ENCODE results near the gene PDCD1.

DNA sequence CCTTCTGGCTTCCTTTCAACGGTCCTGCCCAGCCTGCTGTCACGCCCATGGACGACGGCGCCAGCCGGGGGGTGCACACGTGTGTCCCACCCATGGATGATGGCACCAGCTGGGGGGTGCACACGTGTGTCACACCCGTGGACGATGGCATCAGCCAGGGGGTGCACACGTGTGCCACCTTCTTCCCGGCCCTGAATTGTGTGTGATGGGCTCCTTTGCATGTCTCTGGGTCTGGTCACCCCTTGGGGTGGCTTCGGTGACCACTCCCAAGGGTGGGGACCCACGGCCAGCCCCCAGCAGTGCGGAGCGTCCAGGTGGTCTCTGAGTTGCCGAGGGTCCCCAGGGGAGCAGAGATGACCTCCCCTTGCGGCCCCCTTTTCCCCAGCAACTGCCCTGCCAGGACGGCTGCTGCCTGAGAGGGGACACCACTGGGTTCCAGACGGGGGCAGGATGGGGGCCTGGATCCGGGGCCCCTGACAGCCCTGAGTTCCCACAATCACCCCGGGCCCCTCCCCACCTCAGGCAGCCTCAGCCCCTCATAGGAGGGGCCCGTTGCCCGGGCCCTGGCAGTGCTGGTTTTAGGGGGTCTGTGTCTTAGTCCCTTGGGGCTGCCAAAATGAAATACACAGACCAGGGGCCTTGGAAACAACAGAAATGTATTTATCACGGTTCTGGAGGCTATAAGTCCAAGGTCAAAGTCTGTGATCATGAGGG, 40.3 kb downstream of the PDCD1 start:
- TF ChIP-seq, protein P1, sequence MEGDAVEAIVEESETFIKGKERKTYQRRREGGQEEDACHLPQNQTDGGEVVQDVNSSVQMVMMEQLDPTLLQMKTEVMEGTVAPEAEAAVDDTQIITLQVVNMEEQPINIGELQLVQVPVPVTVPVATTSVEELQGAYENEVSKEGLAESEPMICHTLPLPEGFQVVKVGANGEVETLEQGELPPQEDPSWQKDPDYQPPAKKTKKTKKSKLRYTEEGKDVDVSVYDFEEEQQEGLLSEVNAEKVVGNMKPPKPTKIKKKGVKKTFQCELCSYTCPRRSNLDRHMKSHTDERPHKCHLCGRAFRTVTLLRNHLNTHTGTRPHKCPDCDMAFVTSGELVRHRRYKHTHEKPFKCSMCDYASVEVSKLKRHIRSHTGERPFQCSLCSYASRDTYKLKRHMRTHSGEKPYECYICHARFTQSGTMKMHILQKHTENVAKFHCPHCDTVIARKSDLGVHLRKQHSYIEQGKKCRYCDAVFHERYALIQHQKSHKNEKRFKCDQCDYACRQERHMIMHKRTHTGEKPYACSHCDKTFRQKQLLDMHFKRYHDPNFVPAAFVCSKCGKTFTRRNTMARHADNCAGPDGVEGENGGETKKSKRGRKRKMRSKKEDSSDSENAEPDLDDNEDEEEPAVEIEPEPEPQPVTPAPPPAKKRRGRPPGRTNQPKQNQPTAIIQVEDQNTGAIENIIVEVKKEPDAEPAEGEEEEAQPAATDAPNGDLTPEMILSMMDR (IDR thresholded peaks at IDR 0.05; ENCODE audit: low read depth, low read length), result no peak
- TF ChIP-seq EZH2phosphoT487 (IDR thresholded peaks at IDR 0.05; ENCODE audit: low read depth), result no peak
